ENCODE data around the gene MED9.

MED9 gene

DNA sequence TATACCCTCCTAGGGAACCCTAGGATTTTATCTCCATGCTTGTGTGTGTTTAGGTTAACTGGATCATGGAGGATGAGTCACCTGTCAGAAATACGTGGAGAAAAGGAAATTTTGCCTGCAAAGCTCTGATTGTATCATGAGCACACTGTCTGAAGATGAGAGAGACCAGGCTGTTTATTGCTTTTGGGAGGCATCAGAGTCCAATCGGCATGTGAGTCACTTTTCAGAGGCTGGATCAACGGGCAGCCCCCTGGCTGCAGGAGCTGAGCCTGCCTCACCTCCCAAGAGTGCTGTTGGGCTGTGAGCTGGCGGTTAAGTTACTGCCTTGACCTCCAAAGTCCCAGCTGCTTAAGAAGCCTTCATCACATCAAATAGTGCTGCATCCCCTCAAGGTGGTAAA is 41.5 kb upstream of the MED9 start (continued):
- TF ChIP-seq, protein P1, sequence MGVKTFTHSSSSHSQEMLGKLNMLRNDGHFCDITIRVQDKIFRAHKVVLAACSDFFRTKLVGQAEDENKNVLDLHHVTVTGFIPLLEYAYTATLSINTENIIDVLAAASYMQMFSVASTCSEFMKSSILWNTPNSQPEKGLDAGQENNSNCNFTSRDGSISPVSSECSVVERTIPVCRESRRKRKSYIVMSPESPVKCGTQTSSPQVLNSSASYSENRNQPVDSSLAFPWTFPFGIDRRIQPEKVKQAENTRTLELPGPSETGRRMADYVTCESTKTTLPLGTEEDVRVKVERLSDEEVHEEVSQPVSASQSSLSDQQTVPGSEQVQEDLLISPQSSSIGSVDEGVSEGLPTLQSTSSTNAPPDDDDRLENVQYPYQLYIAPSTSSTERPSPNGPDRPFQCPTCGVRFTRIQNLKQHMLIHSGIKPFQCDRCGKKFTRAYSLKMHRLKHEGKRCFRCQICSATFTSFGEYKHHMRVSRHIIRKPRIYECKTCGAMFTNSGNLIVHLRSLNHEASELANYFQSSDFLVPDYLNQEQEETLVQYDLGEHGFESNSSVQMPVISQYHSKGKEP (tag by site-specific recombination; IDR thresholded peaks at IDR 0.05), result no peak
- TF ChIP-seq, protein P2, sequence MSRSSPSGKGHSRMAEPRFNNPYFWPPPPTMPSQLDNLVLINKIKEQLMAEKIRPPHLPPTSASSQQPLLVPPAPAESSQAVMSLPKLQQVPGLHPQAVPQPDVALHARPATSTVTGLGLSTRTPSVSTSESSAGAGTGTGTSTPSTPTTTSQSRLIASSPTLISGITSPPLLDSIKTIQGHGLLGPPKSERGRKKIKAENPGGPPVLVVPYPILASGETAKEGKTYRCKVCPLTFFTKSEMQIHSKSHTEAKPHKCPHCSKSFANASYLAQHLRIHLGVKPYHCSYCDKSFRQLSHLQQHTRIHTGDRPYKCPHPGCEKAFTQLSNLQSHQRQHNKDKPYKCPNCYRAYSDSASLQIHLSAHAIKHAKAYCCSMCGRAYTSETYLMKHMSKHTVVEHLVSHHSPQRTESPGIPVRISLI (tag by site-specific recombination; IDR thresholded peaks at IDR 0.05), result no peak

DNA sequence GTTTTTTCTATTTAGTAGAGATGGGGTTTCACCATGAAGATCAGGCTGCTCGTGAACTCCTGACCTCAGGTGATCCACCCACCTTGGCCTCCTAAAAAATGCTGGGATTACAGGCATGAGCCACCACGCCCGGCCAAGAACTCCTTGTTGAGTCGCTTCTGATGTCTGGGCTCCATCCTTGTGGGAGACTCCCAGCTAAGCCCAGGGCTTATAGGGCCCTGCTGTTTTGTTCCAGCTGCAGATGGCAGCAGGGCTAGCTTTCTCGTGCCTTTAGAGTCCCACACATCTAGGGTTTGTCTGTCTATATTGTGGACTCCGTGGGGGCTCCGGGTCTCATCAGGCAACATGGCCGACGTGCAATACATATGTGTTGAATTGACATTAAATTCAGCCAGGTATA is 39.3 kb upstream of the MED9 start:
- CTCF ChIA-PET, result interaction anchor here (1.2 kb wide), 1 partner anchor 81 kb away, joined by 3 read pairs; no protein-coding TSS in a partner anchor
- POLR2A ChIA-PET, result no interaction called here

DNA sequence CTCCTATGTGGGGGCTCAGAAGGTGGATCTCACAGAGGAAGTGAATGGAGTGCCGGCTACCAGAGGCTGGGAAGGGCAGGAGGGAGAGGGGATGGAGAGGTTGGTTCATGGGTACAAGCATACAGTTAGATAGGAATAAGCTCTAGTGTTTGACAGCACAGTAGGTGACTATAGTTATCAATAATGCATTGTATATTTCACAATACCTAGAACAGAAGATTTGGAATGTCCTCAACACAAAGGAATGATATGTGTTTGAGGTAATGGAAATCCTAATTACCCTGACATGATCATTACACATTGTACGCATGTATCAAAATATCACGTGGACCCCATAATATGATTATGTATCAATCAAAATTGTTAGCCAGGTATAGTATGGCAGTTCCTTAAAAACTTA is 38.9 kb upstream of the MED9 start:
- H3K4me3 ChIP-seq (ENCODE audit: low read depth, low read length), result no peak overlapping the region
- H3K9me3 ChIP-seq (ENCODE audit: control insufficient read depth, insufficient read depth, low read depth, low read length), result no peaks in the 10 kb centered on the region
- no peaks in the 10 kb centered on the region for H3K4me1 ChIP-seq (ENCODE audit: control insufficient read depth, insufficient read depth, low read length)
- CTCF ChIA-PET, result interaction anchor here (0.6 to 1.2 kb wide), 3 partner anchors 11 to 763 kb away, joined by 3 read pairs; no protein-coding TSS in a partner anchor
- H3K36me3 ChIP-seq (ENCODE audit: control insufficient read depth in 2 of 2, insufficient read depth in 1 of 2, low read length in 2 of 2), result no peaks in the 10 kb centered on the region
- no peak overlapping the region for H3K27ac ChIP-seq (ENCODE audit: extremely low read depth, low read depth, low read length)
- POLR2A ChIA-PET, result no interaction called here
- TF ChIP-seq, protein P3, sequence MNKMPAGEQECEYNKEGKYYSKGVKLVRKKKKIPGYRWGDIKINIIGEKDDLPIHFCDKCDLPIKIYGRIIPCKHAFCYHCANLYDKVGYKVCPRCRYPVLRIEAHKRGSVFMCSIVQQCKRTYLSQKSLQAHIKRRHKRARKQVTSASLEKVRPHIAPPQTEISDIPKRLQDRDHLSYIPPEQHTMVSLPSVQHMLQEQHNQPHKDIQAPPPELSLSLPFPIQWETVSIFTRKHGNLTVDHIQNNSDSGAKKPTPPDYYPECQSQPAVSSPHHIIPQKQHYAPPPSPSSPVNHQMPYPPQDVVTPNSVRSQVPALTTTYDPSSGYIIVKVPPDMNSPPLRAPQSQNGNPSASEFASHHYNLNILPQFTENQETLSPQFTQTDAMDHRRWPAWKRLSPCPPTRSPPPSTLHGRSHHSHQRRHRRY (tag by site-specific recombination; IDR thresholded peaks at IDR 0.05), result no peak
- TF ChIP-seq ZNF571 (tag by site-specific recombination; IDR thresholded peaks at IDR 0.05) (no peak), ZNF433 (tag by site-specific recombination; IDR thresholded peaks at IDR 0.05; ENCODE audit: low read depth) (no peak), ZNF776 (tag by site-specific recombination; IDR thresholded peaks at IDR 0.05; ENCODE audit: borderline replicate concordance) (no peak), RBAK (tag by site-specific recombination; IDR thresholded peaks at IDR 0.05) (no peak)
- TF ChIP-seq, protein P4, sequence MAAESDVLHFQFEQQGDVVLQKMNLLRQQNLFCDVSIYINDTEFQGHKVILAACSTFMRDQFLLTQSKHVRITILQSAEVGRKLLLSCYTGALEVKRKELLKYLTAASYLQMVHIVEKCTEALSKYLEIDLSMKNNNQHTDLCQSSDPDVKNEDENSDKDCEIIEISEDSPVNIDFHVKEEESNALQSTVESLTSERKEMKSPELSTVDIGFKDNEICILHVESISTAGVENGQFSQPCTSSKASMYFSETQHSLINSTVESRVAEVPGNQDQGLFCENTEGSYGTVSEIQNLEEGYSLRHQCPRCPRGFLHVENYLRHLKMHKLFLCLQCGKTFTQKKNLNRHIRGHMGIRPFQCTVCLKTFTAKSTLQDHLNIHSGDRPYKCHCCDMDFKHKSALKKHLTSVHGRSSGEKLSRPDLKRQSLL (tag by site-specific recombination; IDR thresholded peaks at IDR 0.05), result no peak
- TF ChIP-seq, protein P5, sequence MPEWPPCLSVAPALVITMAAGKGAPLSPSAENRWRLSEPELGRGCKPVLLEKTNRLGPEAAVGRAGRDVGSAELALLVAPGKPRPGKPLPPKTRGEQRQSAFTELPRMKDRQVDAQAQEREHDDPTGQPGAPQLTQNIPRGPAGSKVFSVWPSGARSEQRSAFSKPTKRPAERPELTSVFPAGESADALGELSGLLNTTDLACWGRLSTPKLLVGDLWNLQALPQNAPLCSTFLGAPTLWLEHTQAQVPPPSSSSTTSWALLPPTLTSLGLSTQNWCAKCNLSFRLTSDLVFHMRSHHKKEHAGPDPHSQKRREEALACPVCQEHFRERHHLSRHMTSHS (tag by site-specific recombination; IDR thresholded peaks at IDR 0.05), result no peak
- TF ChIP-seq, protein P6, sequence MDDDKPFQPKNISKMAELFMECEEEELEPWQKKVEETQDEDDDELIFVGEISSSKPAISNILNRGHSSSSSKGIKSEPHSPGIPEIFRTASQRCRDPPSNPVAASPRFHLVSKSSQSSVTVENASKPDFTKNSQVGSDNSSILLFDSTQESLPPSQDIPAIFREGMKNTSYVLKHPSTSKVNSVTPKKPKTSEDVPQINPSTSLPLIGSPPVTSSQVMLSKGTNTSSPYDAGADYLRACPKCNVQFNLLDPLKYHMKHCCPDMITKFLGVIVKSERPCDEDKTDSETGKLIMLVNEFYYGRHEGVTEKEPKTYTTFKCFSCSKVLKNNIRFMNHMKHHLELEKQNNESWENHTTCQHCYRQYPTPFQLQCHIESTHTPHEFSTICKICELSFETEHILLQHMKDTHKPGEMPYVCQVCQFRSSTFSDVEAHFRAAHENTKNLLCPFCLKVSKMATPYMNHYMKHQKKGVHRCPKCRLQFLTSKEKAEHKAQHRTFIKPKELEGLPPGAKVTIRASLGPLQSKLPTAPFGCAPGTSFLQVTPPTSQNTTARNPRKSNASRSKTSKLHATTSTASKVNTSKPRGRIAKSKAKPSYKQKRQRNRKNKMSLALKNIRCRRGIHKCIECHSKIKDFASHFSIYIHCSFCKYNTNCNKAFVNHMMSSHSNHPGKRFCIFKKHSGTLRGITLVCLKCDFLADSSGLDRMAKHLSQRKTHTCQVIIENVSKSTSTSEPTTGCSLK (tag by site-specific recombination; IDR thresholded peaks at IDR 0.05), result no peak

More for the DNA sequence above, 39.3 kb upstream of the MED9 start:
- no peaks in the 10 kb centered on the region for H3K36me3 ChIP-seq (ENCODE audit: control insufficient read depth in 2 of 2, insufficient read depth in 1 of 2, low read length in 2 of 2)
- H3K9me3 ChIP-seq (ENCODE audit: control insufficient read depth, insufficient read depth, low read depth, low read length), result no peaks in the 10 kb centered on the region
- no peak overlapping the region for H3K4me3 ChIP-seq (ENCODE audit: low read depth, low read length)
- H3K27ac ChIP-seq (ENCODE audit: extremely low read depth, low read depth, low read length), result no peak overlapping the region
- no peaks in the 10 kb centered on the region for H3K4me1 ChIP-seq (ENCODE audit: control insufficient read depth, insufficient read depth, low read length)
- TF ChIP-seq, protein P7, sequence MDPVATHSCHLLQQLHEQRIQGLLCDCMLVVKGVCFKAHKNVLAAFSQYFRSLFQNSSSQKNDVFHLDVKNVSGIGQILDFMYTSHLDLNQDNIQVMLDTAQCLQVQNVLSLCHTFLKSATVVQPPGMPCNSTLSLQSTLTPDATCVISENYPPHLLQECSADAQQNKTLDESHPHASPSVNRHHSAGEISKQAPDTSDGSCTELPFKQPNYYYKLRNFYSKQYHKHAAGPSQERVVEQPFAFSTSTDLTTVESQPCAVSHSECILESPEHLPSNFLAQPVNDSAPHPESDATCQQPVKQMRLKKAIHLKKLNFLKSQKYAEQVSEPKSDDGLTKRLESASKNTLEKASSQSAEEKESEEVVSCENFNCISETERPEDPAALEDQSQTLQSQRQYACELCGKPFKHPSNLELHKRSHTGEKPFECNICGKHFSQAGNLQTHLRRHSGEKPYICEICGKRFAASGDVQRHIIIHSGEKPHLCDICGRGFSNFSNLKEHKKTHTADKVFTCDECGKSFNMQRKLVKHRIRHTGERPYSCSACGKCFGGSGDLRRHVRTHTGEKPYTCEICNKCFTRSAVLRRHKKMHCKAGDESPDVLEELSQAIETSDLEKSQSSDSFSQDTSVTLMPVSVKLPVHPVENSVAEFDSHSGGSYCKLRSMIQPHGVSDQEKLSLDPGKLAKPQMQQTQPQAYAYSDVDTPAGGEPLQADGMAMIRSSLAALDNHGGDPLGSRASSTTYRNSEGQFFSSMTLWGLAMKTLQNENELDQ (tag by site-specific recombination; IDR thresholded peaks at IDR 0.05; ENCODE audit: low read depth), result no peak
- TF ChIP-seq ZNF423 (tag by site-specific recombination; IDR thresholded peaks at IDR 0.05), result no peak
- TF ChIP-seq ZFP3 (tag by site-specific recombination; IDR thresholded peaks at IDR 0.05; ENCODE audit: low read depth), result no peak
- TF ChIP-seq GLI2 (tag by site-specific recombination; IDR thresholded peaks at IDR 0.05; ENCODE audit: borderline replicate concordance, low read depth), result no peak
- no peak for TF ChIP-seq OVOL3 (tag by site-specific recombination; IDR thresholded peaks at IDR 0.05)
- no peak for TF ChIP-seq MEIS1 (CRISPR knock-in tag; IDR thresholded peaks at IDR 0.05; ENCODE audit: borderline replicate concordance)
- no peak for TF ChIP-seq ZNF394 (tag by site-specific recombination; IDR thresholded peaks at IDR 0.05; ENCODE audit: borderline replicate concordance)
- TF ChIP-seq, protein P1 (tag by site-specific recombination; IDR thresholded peaks at IDR 0.05), result no peak
- TF ChIP-seq EGR2 (tag by site-specific recombination; IDR thresholded peaks at IDR 0.05; ENCODE audit: low read depth), result no peak
- TF ChIP-seq, protein P5 (tag by site-specific recombination; IDR thresholded peaks at IDR 0.05), result no peak
- TF ChIP-seq ZFP37 (tag by site-specific recombination; IDR thresholded peaks at IDR 0.05), result no peak
- no peak for TF ChIP-seq ZSCAN16 (tag by site-specific recombination; IDR thresholded peaks at IDR 0.05)
- no peak for TF ChIP-seq ZNF629 (tag by site-specific recombination; IDR thresholded peaks at IDR 0.05)
- TF ChIP-seq GLI4 (tag by site-specific recombination; IDR thresholded peaks at IDR 0.05), result no peak
